Measurements from ENCODE around the gene PGLYRP2. TPM values are rescaled to one million over a fixed set of nuclear protein-coding genes. Genes with fewer than 3 reads are reported as not detected.

PGLYRP2 gene
- total RNA-seq, 1 donor from 2014 or later, result not detected

DNA sequence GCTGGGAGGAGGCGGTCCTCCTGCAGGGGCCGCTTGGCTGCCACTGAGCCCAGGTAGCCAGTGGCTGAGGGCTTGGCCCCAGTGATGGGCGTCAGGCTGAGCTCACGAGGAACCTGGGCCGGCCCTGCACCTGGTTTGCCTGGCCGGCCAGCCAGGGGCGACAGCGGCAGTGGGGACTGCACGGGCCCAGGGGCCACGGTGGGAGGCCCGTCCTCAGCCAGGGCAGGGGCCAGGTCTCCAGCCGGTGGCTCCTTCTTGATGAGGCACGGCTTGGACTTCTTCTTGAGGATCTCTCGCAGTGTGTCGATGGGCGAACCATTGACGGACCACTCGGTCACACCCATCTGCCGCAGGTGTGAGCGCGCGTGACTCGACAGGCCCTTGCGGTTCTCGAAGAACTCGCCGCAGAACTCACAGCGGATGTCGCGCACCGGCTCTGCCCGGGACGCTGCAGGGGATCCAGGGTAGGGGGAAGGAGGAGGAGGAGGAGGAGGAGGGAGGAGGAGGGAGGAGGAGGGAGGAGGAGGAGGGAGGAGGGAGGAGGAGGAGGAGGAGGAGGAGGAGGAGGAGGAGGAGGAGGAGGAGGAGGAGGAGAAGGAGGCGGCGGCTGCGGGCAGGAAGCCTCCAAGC, 53.9 kb downstream of the PGLYRP2 start:
- Mint-ChIP-seq H3K27ac (no peak overlapping the region), H3K36me3 (peaks cover 17% of the 10 kb centered on the region), H3K9me3 (no peaks in the 10 kb centered on the region), H3K4me1 (ENCODE audit: unreplicated experiment) (peaks cover 3% of the 10 kb centered on the region), H3K4me3 (no peak overlapping the region), H3K27me3 (no peaks in the 10 kb centered on the region)
- DNase-seq (ENCODE audit: extremely low spot score, unreplicated experiment), result no peak
- TF ChIP-seq, protein P1, sequence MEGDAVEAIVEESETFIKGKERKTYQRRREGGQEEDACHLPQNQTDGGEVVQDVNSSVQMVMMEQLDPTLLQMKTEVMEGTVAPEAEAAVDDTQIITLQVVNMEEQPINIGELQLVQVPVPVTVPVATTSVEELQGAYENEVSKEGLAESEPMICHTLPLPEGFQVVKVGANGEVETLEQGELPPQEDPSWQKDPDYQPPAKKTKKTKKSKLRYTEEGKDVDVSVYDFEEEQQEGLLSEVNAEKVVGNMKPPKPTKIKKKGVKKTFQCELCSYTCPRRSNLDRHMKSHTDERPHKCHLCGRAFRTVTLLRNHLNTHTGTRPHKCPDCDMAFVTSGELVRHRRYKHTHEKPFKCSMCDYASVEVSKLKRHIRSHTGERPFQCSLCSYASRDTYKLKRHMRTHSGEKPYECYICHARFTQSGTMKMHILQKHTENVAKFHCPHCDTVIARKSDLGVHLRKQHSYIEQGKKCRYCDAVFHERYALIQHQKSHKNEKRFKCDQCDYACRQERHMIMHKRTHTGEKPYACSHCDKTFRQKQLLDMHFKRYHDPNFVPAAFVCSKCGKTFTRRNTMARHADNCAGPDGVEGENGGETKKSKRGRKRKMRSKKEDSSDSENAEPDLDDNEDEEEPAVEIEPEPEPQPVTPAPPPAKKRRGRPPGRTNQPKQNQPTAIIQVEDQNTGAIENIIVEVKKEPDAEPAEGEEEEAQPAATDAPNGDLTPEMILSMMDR (conservative IDR thresholded peaks at IDR 0.05), result no peak

DNA sequence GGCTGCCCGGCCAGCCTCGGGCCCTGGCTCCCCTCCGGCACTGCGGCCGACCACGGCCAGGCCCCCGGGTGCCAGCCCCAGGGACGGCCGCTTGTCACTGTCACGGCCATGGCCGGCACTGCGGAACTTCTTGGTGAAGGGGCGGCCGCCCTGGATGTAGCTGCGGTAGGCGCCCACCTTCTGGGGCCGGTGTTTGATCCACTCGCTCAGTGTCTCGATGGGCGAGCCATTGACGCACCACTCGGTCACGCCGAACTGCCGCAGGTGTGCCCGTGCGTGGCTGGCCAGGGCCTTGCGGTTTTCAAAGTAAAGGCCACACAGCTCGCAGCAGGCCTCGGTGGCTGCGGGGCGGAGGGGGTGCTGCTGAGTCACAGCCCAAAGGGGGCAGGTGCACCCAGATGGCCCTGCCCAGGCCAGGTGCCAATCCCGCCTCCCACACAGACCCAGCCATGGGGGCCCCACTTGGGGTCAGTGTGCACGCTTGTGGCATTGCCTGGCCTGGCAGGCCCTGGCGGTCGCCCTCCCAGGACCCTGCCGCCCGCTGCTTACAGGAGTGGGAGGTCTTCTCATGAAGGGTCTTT, 54.5 kb downstream of the PGLYRP2 start:
- H3K4me1 Mint-ChIP-seq (ENCODE audit: unreplicated experiment), result no peaks in the 10 kb centered on the region
- DNase-seq (ENCODE audit: extremely low spot score, unreplicated experiment), result no peak
- H3K36me3 Mint-ChIP-seq, result peaks cover 17% of the 10 kb centered on the region
- H3K27ac Mint-ChIP-seq, result no peak overlapping the region
- H3K4me3 Mint-ChIP-seq, result no peak overlapping the region
- TF ChIP-seq, protein P1 (conservative IDR thresholded peaks at IDR 0.05), result no peak
- no peaks in the 10 kb centered on the region for H3K9me3 Mint-ChIP-seq
- no peaks in the 10 kb centered on the region for H3K27me3 Mint-ChIP-seq

DNA sequence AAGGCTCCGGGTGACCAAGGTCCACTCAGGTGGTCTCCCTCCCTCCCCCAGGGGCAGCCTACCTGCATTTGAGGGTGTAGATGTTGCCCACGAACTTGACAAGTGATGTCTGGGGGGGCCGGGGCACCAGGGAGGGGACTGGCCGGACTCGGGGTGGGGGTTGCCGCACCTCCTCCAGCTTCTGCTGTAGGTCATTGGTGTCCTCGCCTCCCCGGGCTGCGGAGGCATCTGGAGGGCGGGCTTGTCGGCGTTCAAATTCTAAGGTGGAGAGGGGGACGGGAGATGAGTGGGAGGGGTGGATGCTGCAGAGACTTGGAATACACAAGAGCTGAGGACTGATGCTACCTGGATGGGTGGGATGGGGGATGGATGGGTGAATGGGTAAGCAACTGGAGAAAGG, 55.2 kb downstream of the PGLYRP2 start:
- TF ChIP-seq, protein P1 (conservative IDR thresholded peaks at IDR 0.05), result no peak
- peaks cover 17% of the 10 kb centered on the region for H3K36me3 Mint-ChIP-seq
- DNase-seq (ENCODE audit: extremely low spot score, unreplicated experiment), result no peak
- no peaks in the 10 kb centered on the region for H3K9me3 Mint-ChIP-seq
- no peak overlapping the region for H3K27ac Mint-ChIP-seq
- no peaks in the 10 kb centered on the region for H3K27me3 Mint-ChIP-seq
- no peak overlapping the region for H3K4me3 Mint-ChIP-seq
- H3K4me1 Mint-ChIP-seq (ENCODE audit: unreplicated experiment), result no peaks in the 10 kb centered on the region

DNA sequence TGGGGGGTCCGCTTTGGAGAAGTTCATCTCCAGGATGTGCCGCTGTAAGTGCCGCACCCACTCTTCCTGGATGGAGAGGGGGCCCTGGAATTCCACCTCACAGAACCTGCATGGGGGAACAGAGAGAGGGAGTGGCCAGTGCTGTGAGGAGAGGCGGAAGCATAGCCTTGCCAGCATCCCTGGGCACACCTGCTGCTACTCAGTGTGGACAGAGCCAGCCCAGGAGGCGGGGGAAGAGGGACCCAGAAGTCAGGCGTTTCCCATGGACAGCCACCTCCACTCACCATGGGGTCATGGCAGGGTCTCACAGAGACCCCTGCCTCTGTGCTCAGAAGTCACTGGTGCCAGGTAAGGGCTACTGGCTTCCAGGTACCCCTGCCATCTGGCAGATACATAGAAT, 56.2 kb downstream of the PGLYRP2 start:
- Mint-ChIP-seq H3K4me1 (ENCODE audit: unreplicated experiment) (peaks cover under 1% of the 10 kb centered on the region), H3K27me3 (no peaks in the 10 kb centered on the region), H3K4me3 (no peak overlapping the region), H3K9me3 (no peaks in the 10 kb centered on the region), H3K27ac (no peak overlapping the region), H3K36me3 (peaks cover 21% of the 10 kb centered on the region)
- no peak for DNase-seq (ENCODE audit: extremely low spot score, unreplicated experiment)
- TF ChIP-seq, protein P1 (conservative IDR thresholded peaks at IDR 0.05), result no peak

DNA sequence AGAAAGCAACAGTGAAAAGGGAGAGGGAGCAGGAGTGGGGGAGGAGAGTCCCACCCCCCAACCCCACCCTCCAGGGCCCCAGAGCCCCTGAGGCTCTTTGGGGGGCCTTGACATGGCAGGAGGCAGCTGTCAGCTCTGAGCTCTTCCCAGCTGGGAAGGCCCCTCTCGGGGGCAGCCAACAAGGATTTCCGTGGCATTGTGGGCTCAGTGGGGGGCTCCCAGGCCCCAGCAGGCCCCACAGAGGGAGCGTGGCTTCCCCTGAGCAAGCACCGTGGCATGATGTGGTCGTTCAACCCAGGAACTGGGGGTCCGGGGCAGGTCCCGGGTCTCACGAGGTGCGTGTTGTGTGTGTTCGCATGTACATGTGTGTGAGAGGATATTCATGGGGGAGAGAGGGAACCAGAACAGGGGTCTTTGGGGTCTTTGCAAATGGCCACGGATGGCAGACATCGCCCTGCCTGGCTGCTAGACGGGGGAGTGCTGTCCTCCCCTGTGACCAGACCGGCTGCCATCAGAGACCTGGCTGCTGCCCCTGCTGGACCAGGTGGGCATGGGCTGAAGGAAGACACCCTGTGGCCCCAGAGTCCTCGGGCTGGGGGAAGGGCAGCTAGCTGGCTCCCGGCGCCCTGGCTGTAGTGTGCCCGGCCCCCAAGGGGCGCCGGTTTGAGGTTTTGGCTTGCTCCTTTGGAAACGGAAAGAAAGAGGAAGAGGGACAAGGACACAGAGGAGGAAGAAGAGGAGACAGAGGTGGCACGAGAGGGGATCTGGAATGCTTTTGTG, 56.8 kb downstream of the PGLYRP2 start:
- peaks cover 4% of the 10 kb centered on the region for H3K4me1 Mint-ChIP-seq (ENCODE audit: unreplicated experiment)

More for the DNA sequence above, 56.8 kb downstream of the PGLYRP2 start:
- Mint-ChIP-seq H3K9me3 (no peaks in the 10 kb centered on the region), H3K36me3 (peaks cover 23% of the 10 kb centered on the region), H3K4me3 (no peak overlapping the region), H3K27me3 (no peaks in the 10 kb centered on the region), H3K27ac (no peak overlapping the region)
- no peak for DNase-seq (ENCODE audit: extremely low spot score, unreplicated experiment)
- TF ChIP-seq, protein P1 (conservative IDR thresholded peaks at IDR 0.05), result no peak
